Hematopoietic multipotent progenitor cell treated with erythropoietin and hydrocortisone succinate and interleukin-3 and kit ligand, for 4 days (in vitro differentiated cells): Measurements from ENCODE around the gene HS6ST3.

Experiments used
- DNase-seq: peaks from one replicate; pipeline ENCODE4 v3.0.0-alpha.2; 2015

Gene HS6ST3

DNA sequence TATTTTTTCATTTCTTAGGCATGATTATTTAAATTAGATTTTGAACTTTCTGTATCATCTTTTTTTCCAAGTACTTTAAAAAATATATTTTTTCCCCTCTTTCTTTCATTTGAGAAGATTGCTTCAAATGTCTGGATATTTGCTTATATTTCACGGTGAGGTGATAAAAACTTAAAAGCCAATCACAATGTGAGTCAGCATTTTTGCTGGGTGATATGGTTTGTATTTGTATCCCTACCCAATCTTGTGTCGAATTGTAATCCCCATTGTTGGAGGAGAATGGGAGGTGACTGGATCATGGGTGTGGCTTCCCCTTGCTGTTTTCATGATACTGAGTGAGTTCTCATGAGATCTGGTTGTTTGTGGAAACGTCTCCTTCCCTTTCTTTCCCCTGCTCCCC lies 583.9 kb downstream of the HS6ST3 start:
- DNase-seq, result no peak

DNA sequence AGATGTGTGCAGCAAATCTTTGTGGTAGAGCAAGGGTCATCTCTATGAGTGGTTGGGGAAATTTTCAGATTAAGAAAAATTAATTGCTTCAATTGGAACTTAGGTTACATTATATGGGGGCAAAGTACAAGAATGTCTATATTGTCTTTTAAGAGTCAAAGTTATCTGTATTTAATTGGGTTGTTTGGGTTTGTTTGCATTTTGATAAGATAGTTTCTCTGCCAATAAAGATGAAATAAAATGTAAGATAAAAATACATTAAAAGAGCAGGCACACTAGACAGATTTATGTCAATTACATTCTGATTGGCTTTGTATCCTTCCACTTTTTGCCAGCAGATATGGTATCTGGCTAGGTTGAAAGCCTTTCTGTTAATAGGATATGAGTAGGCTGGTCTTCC lies 587.1 kb downstream of the HS6ST3 start:
- DNase-seq, result no peak

DNA sequence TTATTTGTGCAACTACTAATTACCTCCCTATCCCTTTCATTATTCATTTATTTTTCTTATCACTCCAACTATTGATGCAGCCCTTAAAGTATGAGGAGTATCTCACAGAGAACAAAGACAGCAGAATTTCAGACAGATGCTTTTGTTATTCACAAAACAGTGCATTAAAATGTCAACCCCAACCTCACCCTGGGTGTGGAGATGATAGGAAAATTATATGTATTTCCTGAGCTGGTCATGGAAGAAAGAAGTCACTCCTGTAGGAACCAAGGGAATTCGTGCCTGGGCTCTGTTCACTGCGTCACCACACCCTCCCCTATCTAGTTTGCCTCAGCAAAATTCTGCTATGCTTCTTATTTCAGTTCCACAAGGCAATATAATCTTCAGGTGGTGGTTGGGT lies 588.9 kb downstream of the HS6ST3 start:
- no peak for DNase-seq

DNA sequence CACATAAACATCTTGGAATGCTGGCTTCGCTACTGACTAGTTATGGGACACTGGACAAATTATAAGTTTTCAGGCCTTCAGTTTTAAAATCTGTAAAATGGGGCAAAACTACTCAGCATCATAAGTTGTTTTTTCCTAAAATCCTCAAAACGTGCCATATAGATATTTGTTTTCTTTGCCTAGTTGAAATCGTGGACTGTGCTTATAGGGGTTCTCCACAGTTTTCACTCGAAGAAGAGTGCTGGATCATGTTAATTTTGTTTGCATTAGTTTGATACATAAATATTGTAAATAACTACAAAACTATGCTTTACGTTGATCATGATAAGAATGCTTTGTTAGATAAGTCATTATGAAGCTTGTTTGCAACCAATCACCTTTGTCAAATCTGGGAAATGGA lies 591.0 kb downstream of the HS6ST3 start:
- no peak for DNase-seq

DNA sequence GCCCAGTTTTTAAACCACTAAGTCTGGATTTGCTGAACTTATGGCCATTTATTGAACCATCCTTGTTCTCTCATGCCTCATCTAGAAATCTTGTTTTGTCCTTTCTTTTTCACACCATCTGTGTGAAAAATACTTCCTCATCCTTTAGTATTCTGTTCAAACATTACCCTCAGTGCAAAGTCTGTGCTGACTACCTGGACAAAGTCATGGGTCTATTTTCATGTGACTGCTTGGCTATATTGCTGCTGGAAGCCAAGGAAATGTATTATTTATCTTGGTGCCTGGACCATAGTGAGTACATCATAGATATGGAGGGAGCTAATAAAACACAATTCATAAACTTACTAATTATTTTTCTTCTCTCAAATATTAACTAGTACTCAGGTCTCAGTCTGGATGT lies 591.9 kb downstream of the HS6ST3 start:
- DNase-seq, result no peak

DNA sequence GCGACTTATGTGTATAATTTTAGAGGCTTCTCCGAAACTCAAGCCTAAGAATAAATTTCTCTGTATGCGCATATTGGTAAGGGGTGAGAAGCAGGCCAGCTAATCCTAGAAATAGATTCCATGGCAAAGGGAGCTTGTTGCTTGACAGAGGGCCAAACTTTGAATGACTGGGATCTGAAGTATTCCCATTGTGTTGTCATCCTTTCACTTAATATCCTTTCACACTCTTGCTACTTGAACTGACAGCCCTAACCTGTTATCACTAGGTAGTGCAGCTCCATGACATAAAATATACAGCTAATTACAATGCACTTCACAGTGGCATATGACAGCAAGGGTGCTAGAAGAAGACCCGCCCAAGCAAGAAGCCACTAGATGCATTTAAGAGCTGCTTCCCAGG lies 594.6 kb downstream of the HS6ST3 start:
- no peak for DNase-seq

DNA sequence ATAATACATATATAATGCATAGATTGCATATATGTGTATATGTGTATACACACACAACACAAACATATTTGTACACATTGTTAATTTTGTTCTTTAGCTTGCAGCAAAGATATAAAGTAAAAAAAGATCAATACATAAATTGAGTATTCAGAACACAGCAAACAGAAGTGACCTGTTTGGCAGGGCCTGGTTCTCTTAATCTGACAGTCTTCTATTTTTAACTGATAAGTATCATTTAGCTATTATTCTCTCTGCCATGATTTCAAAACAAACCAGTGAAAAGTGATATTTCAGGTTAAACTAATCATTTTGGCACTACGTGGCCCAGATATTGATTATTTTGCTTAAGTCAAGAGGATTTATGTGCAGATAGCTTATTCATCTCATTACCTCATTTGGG lies 595.0 kb downstream of the HS6ST3 start:
- no peak for DNase-seq

DNA sequence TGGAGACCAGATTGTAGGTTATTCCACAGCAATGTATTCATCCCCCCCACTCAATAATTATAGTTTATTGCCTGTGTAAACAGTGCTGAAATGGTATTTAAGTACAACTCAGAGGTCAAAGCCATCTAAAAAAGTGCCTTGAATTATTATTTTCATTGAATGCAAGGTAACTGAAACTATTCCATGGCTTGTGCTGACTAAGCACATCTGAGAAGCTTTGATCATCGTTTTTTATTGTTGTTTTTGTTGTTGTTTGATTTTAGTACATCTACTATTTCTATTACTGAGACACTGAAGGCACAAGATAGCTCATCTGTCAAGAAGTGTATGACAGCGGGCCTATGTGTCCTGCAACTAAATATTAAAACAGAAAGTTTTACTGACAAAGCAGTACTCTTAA lies 596.4 kb downstream of the HS6ST3 start:
- DNase-seq, result no peak

DNA sequence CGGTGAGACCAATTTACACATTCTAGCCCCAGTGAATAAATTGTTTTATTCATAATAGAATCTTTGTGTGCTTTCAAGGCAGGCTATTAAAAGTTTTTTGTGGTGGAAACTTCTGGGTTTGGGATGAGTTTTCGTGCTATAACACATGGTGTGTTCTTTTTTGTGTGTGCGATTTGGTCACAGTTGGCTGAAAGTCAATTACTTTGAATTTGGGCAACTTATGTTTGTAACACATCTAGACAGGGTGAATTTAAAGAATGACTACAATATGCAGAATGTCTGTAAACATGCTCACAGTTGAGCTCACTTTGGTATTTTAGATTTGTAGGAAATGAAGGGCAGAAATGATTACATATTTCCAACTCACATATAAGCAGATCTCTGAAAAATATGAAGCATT lies 597.3 kb downstream of the HS6ST3 start:
- DNase-seq, result no peak

DNA sequence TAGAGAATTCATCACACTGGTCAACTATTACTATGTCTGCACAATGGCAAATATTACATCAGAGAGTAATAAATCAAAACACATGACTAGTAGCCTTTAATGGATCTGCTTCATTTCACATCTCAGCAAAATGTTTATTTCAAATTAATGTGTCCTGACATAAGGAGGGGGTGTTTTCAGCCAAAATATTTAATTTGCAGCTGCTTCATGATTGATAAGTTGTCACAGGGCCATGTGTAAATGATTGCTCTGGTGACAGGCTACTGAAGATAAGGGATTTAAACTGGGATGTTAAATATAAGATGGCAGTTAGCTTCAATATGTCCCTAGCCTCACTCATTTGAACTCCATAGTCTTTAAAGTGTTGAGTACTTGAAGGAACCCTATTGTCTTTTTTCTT lies 601.1 kb downstream of the HS6ST3 start:
- DNase-seq, result no peak

DNA sequence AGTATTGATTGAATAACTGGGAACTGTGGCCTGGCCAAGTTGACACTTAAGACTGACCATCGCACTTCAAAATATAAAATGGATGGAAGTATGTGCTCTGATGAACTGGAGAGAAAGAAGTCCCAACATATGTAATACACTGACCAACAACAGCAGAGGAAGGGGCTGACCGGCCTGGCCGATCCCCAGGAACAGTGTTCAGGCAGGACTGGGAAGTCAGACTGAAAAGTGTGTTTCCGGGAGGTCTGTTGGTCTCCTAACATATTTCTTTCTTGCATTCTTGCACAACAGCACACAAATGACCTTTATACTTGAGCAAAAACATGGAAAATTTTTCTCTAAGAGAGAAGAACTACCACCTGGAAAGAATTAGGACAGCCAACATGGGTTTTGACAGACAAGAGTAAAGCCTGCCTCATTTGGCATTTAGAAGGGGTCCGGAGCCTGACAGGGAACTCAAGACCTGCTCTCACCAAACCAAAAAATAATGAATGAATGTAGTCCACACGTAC lies 606.5 kb downstream of the HS6ST3 start:
- no peak for DNase-seq

DNA sequence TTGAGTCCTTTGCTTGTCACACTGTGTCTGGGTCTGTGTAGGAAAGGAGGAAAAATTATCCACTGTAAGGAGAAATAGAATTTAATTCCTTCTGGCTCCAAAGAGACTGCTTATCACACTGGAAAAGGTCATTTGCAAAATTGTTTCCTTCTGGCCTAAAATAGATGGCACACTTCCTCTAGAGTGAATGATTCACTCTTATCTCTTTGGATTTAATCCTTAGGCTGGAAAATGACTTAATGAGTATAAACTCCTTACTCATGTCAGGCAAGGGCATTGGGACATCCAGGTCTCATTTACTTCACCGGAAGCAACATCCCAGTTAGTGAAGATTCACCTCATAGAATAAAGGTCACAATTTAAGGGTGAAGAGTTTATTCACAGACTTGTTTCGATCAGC lies 610.8 kb downstream of the HS6ST3 start:
- DNase-seq, result no peak

DNA sequence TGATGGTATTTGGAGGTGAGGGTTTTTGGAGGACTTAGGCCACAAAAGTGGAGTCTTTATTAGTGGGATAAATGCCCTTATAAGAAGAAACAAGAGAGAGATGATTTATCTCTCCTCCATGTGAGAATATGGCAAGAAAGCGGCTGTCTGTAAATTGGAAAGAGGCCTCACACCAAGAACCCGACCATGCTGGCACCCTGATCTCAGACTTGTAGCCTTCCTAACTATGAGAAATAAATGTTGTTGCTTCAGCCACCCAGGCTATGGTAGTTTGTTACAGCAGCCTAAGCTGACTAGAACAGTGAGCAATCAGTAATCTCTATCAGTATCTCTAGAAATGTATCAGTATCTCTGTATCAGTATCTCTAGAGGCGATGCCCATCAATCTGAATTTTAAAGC lies 617.2 kb downstream of the HS6ST3 start:
- no peak for DNase-seq

DNA sequence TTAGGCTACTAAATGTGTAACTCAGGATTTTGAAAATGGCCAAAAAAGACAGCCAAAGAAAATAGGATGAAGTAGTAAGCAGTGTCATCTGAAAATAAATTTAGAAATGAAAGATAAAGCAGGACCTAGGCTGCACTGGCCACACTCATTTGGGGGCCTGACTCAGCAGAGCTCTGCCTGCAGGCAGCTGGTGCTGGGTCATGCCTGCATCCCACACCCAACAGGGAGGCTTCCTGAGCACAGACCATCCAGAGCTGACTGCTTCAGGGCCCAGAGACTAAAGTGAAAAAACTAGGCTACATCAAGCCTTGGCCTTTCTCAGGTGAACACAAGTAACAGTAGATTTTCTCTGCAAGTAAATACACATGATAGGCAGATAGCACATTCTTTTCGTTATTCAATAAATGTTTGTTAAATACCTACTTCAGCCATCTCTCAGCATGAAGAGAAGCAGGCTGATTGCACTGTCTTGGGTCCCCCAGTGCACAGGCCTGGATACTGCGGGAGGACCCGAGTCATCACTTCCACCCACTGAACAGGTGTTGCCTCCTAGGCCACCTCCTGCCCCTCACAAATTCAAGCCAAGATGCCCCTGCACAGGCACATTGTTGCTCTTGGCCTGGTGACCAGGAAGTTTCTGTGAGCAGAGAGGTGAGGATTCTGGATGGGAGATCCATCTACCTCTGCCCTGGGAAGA lies 620.4 kb downstream of the HS6ST3 start:
- no peak for DNase-seq

DNA sequence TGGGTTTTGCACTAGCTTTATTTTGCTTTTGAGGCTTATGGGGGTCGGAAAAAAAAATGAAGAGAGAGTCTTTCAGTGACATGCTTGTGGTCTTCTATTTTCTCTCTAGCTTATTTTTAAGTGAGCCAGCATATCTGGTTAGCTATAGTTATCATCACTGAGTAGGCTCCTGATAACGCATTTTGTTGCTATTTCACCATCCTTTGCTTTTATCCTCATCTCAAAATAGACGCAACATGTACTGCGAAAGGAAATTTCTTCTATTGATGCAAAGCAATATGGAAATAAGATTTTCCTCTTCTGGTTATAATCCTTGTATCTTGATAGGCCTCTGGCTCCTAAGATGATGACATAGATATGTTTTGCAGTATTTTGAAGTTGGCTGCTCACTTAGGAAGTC lies 630.5 kb downstream of the HS6ST3 start:
- DNase-seq, result no peak

DNA sequence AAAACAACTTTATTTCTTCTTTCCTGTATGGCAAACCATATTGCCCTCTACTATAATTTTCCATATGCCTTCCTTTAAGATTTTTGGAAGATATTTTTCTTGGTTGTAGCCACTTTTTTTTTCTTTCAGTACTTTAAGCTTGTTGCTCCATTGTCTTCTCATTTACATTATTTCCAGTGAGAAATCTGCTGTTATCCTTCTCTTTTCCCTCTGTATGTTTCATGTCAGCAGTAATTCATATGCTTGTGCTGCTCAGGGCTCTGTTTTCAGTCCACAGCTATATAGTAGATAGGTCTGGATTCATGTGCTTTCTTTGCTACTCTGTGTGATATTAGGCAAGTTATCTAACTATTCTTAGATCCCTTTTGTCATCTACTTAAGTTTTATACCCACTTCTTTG lies 636.7 kb downstream of the HS6ST3 start:
- no peak for DNase-seq

DNA sequence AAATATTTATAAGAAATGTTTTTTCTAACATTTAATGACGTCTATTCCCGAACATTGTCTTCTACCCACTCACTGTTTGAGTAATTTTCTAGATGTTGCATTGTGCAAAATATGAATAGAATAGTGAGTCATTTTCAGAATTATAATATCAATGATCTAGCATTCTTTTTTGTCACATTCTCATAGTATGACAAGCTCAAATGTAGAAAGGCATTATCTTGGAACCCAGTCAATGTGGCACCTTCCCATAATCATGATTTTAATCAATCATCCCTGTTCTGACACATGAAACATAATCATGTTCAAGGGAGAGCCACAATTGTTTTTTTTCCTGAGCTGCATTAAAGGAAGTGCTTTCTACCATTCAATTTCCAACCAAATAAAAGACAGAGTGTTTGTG lies 638.6 kb downstream of the HS6ST3 start:
- DNase-seq, result no peak

DNA sequence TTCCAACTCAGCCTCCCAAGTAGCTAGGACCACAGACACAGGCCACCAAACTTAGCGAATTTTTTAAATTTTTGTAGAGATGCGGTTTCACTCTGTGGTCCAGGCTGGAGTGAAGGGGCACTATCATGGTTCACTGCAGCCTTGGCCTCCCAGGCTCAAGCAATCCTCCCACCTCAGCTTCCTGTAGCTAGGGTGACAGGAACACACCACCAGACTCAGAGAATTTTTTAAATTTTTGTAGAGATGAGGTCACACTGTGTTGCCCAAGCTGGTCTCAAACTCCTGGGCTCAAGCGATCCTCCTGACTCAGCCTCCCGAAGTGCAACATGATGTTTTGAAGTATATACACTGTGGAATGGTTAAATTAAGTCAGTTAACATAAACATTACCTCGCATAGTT lies 640.8 kb downstream of the HS6ST3 start:
- DNase-seq, result no peak

DNA sequence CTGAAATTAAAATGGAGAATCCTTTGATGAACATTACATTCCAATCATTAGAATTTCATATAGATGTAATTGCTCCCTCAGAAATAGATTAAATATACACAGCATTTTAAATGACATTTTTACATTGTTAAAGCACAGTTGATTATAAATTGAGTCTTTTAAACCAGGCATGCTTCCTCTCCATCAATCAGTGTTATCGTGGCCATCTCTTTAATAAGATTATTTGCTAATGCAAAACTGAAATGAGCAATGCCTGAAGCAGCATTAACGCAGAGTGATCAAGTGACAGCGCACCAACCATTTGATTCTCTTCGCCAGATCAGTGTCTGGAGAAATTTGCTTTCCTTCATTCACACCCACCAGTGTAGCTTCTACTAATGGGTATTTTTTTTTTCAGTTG lies 644.6 kb downstream of the HS6ST3 start:
- no peak for DNase-seq

DNA sequence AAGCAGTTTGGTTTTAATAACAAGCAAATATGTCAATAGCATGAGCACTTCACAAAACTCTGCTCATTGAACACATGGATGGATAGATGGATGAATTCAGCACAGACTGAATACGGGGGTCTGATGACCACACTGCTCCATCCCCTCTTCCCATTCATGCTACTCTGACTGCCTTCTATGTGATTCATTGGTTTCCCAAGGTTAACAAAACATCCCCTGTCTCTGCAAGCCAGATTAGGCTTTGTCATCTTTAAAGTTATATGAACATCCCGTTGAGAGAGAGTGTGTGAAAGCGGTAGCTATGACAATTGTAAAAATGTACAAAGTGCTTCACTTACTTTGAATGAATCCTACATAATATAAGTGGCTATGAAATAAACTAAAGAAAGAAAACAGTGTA lies 651.9 kb downstream of the HS6ST3 start:
- DNase-seq, result no peak

DNA sequence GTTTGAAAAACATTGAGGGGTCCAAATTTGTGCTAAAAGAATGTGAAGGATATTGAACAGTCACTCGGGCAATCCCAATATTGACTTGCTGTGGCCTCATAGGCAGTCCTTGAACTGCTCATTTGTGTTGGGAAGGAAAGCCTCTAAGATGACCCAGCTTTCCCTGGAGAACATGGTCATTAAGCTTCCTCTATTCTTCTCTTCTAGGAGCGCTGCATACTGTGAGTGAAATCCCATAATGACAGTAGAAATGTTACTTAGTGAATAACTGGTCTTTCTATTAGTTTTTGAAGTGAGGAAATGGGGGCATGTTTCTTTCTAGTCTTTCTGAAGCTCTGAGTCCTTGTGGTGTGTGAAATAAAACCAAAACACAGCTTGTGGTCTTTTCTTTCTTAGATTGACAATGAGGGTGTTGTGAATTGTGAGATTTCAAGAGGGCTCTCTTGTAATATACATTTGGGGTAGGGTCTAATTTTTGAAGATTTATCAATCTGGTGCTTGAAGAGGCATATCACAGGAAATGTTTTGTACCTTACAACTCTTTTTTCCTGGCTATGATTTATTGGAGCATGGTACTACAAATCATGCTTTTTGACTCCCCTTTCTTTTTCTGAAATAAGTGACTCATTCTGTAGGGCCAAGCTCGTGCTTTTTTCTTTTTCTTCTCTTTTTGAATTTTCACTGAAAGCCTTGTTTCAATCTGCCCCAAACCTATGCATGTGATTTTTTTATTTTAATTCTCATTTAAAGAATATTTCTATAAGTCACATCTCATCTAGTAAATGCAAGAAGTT lies 653.6 kb downstream of the HS6ST3 start:
- DNase-seq, result no peak

DNA sequence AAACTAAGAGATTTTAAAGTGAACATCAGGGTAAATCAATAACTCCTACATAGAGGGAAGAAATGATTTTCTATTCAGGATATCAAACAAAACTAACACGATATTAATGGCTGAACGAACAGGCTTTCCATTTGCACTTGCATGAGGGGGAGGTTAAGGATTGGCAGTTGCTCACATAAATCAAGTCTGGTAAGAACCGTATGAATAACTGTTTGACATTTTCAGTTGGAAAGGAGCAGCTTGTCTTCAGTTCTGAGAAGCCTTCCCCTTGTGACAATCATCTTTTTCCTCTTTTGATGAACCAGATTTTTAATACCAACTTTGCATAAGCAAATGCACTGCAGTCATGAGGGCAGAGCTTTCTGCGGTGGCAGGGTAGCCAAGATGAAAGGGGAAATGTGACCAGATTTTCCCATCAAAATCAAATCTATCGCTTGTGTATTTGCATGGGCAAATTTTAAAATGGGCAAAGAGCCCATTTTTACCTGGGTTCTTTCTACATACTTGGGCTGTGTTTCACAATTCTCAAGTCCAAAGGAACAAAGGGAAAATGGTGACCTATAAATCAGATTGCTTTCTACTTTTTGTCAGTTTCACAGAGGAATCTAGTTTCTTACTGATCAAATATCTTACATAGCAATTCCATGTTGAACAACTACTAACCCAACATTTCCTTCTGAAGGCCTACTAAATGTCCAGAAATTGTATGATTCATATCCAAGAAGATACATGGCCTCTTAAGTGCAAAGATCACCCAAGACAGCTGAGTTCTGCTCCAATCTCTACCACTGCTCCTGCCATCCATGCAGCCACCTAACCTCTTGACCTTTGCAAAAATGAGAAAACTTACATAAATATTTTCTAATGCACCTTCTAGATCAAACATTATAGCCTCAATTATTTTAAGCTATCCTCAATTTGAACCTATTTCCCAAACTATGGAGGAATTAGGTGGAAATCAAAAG lies 654.7 kb downstream of the HS6ST3 start:
- no peak for DNase-seq

DNA sequence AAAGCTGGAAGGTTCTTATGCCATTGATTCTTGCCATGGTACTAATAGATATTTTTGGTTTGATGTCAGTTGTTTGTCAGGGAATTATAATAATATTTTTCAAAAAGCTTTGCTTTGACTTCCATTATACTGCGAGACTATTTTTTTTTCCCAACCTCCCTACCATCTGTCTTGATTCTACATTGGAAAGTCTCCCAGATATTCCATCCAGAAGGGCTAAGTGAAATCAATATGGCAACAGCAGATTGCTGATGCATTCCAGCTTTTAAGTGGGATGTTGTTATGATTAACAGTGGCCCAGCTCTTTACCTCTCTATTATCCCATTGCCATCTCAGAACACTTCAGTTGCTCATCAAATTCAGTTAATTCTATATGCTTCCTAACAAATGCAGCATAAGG lies 657.0 kb downstream of the HS6ST3 start:
- DNase-seq, result no peak
